GM12892 (cell line): ENCODE results near the gene NEK10.
"Not testable (repeated sequence)": the region's sequence is repeated elsewhere in the genome, so short reads cannot be mapped to it uniquely, and the experiment has no call there.

ENCODE experiments used
- DNase-seq: peaks from one replicate; pipeline ENCODE4 v3.0.0; 2011; ENCODE audit not compliant: insufficient read length
- FAIRE-seq: peaks from 2 replicates; lab custom pipeline; 2011; peaks lifted over from hg19 to GRCh38; lab: Jason Lieb, UNC
- POLR2A ChIP-seq: IDR thresholded peaks from 2 replicates; pipeline ENCODE4 v1.6.1; 2011; ENCODE audit warnings: low read depth, low read length, control low read depth
- POLR2AphosphoS5 ChIP-seq: IDR thresholded peaks from 2 replicates; pipeline ENCODE4 v1.6.1; 2011; ENCODE audit warnings: low read depth, low read length, control low read depth
- TAF1 ChIP-seq: IDR thresholded peaks from 2 replicates; pipeline ENCODE4 v1.6.1; 2011; ENCODE audit warnings: low read depth, mild to moderate bottlenecking, control low read depth, low read length, borderline replicate concordance

Gene NEK10

GRCh38 chr3:27349832-27350231 is 19.4 kb downstream of the NEK10 start:
- no peak for TF ChIP-seq POLR2A
- TF ChIP-seq POLR2AphosphoS5, result no peak
- TF ChIP-seq TAF1, result no peak
- FAIRE-seq, result no peak
- DNase-seq, result no peak

GRCh38 chr3:27345959-27346865 is 23.0 kb downstream of the NEK10 start:
- no peak for DNase-seq
- no peak for FAIRE-seq
- TF ChIP-seq TAF1 (no peak), POLR2AphosphoS5 (no peak), POLR2A (no peak)

DNA sequence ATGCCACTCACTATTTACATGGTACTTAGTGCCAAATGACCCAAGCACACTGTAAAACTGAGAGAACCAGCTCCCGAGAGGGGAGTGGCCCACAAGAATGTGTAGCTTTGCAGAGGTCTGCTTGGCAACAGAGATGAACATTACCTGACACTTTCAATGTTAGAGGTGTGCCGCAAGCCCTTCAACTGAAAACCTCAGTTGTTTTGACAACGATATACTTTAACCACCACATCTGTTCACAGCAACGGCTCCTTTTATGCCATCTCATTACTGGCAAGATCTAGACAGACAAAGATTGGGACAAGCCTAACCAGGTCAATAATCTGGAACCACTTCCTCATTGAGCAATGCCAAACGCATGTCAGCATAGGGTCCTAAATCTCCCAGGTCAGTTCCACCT is 23.7 kb downstream of the NEK10 start:
- FAIRE-seq (no peak), DNase-seq (no peak)
- TF ChIP-seq POLR2A (no peak), TAF1 (no peak), POLR2AphosphoS5 (no peak)

- FAIRE-seq (no peak), DNase-seq (no peak)
- TF ChIP-seq POLR2A (no peak), POLR2AphosphoS5 (no peak), TAF1 (no peak)
Measured at GRCh38 chr3:27345045-27345444, 24.1 kb downstream of the NEK10 start.

DNA sequence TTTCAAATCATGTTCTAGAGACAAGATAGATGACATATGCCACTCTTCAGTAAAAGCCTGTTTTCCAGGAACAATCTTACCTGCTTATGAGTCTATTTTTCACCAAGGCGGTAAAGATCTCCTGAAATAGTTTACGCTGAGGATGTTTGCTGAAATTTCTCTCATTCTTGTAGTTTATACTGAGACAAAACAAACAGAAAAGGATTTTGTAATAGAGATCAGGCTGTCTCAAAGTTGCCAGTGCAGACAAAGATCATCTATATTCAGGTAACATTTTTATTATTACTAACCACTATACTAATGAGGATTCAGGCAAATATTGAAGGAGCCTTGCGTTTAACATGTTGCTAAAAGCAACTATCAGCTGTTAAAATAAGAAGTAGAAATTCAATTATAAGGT is 25.0 kb downstream of the NEK10 start:
- DNase-seq, result no peak
- FAIRE-seq, result peak; percentile 54
- TF ChIP-seq POLR2AphosphoS5 (no peak), POLR2A (no peak), TAF1 (no peak)

- FAIRE-seq (no peak), DNase-seq (no peak)
- TF ChIP-seq POLR2A (no peak), TAF1 (no peak), POLR2AphosphoS5 (no peak)
Measured at GRCh38 chr3:27342267-27342666, 26.9 kb downstream of the NEK10 start.

DNA sequence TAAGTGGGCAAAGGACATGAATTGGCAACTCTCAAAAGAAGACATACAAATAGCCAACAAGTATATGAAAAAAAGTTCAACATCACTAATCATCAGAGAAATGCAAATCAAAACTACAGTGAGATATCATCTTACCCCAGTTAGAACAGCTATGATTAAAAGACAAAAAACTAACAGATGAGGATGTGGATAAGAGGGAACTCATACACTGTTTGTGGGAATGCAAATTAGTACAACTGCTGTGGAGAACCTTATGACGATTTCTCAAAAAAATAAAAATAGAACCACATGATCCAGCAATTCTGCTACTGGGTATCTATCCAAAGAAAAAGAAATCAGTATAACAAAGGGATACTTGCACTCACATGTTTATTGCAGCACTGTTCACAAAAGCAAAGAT is 28.6 kb downstream of the NEK10 start:
- no peak for FAIRE-seq
- TF ChIP-seq TAF1 (no peak), POLR2A (no peak), POLR2AphosphoS5 (no peak)

DNA sequence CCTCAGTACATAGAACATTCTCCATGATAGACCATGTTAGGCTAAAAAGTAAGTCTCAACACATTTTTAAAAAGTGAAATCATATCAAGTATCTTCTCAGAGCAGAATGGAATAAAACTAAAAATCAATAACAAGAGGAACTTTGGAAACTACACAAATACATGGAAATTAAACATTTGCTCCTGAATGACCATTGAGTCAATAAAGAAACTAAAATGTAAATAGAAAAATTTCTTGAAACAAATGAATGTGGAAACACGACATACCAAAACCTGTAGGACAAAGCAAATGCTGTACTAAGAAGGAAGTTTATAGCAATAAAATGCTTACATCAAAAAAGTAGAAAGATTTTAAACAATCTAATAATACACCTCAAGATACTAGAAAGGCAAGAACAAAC is 33.6 kb downstream of the NEK10 start:
- no peak for DNase-seq
- TF ChIP-seq POLR2AphosphoS5 (no peak), POLR2A (no peak), TAF1 (no peak)
- FAIRE-seq, result no peak

More for the DNA sequence above, 28.6 kb downstream of the NEK10 start:
- no peak for DNase-seq

DNA sequence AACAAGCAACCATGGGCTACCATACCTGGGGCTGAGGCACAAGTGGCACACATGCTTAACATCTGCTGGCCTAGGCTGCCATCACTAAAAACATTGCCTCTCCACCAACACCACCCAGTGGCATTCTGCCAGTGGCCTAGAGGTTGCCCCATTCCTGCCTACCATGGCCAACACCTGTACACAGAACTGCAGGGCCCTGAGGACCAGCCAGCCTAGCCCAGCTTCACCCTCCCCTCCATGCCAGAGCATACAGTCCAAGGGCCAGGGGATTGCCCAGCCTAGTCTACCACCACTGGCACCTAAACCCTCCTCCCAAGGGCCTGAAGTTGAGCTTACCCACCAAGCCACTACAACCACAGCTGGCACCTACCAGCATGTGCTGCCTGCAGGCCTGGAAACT is 35.3 kb downstream of the NEK10 start:
- no peak for FAIRE-seq
- TF ChIP-seq TAF1 (no peak), POLR2A (no peak), POLR2AphosphoS5 (no peak)
- no peak for DNase-seq

GRCh38 chr3:27328982-27329762 is 40.0 kb downstream of the NEK10 start:
- not testable (repeated sequence) for FAIRE-seq, DNase-seq

DNA sequence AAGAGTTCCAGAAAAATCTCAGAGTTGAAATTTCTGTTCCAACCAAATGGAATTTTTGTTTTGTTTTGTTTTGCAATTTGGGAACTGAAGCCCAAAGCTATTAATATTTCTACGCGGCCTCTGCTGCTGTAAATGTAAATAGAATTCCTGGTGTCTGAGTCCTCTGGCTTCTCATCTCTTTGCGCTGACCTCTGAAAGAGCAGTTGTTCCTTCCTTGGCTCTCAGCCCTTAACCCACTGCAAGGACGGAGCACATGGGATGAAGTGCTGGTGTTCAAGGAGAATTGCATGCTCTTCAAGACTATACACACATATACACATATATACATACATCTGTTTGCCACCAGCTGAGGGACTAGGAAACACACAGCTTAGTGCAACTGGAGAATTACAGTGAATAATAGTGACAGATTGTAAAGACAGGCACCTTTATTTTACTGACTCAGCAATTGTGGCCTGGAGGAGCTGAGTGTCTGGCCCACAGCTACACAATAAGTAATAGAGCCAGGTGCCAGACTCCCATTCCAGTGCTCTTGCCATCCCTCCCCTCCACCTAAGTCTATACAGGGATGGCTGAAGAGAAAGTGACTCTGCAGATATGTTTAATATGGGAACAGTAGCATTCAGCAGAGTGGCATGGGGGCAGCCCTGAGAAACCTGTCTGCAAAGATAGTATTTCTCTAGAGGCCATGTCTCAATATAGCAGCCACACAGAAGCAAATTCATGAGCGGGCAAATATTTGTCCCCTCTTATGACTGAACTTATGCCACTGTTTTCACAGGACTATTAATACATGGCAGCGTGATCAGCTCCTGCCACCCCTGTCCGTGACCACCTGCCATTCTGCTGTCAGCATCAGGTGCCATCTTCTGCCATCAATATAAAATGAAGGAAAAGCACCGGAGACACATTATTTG is 42.3 kb downstream of the NEK10 start:
- no peak for DNase-seq
- FAIRE-seq, result no peak
- TF ChIP-seq POLR2AphosphoS5 (no peak), TAF1 (no peak)

GRCh38 chr3:27326202-27326601 is 43.0 kb downstream of the NEK10 start:
- DNase-seq (no peak), FAIRE-seq (no peak)
- no peak for TF ChIP-seq TAF1
- no peak for TF ChIP-seq POLR2AphosphoS5
